ENCODE results near the gene GMDS.

DNA sequence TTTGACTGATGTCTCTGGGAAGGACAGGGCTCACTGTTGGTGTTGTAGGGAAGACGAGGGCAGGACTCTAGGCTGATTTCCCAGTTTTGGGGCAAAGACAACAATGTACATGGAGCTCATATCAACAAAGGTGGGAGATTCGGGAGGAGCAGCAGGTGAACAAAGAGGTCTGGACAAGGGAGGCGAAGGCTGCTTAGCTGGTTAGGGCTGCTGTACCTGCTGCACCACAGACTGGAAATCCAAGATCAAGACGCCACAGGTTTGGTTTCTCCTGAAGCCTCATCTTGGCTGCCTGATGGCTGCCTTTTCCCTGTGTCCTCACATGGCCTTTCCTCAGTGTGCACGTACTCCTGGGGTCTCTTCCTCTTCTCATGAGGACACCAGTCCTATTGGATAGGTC lies 348.5 kb downstream of the GMDS start:
- TF ChIP-seq, protein P1, sequence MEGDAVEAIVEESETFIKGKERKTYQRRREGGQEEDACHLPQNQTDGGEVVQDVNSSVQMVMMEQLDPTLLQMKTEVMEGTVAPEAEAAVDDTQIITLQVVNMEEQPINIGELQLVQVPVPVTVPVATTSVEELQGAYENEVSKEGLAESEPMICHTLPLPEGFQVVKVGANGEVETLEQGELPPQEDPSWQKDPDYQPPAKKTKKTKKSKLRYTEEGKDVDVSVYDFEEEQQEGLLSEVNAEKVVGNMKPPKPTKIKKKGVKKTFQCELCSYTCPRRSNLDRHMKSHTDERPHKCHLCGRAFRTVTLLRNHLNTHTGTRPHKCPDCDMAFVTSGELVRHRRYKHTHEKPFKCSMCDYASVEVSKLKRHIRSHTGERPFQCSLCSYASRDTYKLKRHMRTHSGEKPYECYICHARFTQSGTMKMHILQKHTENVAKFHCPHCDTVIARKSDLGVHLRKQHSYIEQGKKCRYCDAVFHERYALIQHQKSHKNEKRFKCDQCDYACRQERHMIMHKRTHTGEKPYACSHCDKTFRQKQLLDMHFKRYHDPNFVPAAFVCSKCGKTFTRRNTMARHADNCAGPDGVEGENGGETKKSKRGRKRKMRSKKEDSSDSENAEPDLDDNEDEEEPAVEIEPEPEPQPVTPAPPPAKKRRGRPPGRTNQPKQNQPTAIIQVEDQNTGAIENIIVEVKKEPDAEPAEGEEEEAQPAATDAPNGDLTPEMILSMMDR (conservative IDR thresholded peaks at IDR 0.05 in 1 of 2, IDR thresholded peaks at IDR 0.05 in 1 of 2; ENCODE audit: low read depth in 1 of 2, low read length in 2 of 2): no peak
- no peak for TF ChIP-seq EZH2 (IDR thresholded peaks at IDR 0.05; ENCODE audit: low read length, missing control alignments)

Measured in fibroblast of lung (primary cell).